Ishikawa (cell line): ENCODE data around the gene PPY.

Source experiments
- CEBPB ChIP-seq: IDR thresholded peaks from 2 replicates; pipeline ENCODE4 v1.6.1; 2012
- CREB1 ChIP-seq: IDR thresholded peaks from 2 replicates; pipeline ENCODE4 v1.6.1; 2012; ENCODE audit warnings: low read depth
- EGR1 ChIP-seq: IDR thresholded peaks from 2 replicates; pipeline ENCODE4 v1.6.1; 2012
- EP300 ChIP-seq: IDR thresholded peaks from 2 replicates; pipeline ENCODE4 v1.6.1; 2012; ENCODE audit warnings: borderline replicate concordance
- FOXM1 ChIP-seq: IDR thresholded peaks from 2 replicates; pipeline ENCODE4 v1.6.1; 2012; ENCODE audit warnings: low read depth, borderline replicate concordance
- MAX ChIP-seq: IDR thresholded peaks from 2 replicates; pipeline ENCODE4 v1.6.1; 2012
- NFIC ChIP-seq: IDR thresholded peaks from 2 replicates; pipeline ENCODE4 v1.6.1; 2012
- RAD21 ChIP-seq: IDR thresholded peaks from 2 replicates; pipeline ENCODE4 v1.6.1; 2012; ENCODE audit warnings: low read depth
- REST ChIP-seq: IDR thresholded peaks from 2 replicates; pipeline ENCODE4 v1.6.1; 2012; ENCODE audit warnings: low read depth, mild to moderate bottlenecking
- TAF1 ChIP-seq: IDR thresholded peaks from 2 replicates; pipeline ENCODE4 v1.6.1; 2012; ENCODE audit warnings: low read depth, mild to moderate bottlenecking
- TCF12 ChIP-seq: IDR thresholded peaks from 2 replicates; pipeline ENCODE4 v1.6.1; 2012; ENCODE audit warnings: low read depth
- TEAD4 ChIP-seq: IDR thresholded peaks from 2 replicates; pipeline ENCODE4 v1.6.1; 2012
- USF1 ChIP-seq: IDR thresholded peaks from 2 replicates; pipeline ENCODE4 v1.6.1; 2012
- YY1 ChIP-seq: IDR thresholded peaks from 2 replicates; pipeline ENCODE4 v1.6.1; 2012; ENCODE audit warnings: low read depth
- ZBTB7A ChIP-seq: IDR thresholded peaks from 2 replicates; pipeline ENCODE4 v1.6.1; 2012; ENCODE audit warnings: low read depth

PPY gene

GRCh38 chr17:43983515-43984411, 41.5 kb upstream of the PPY start:
- TF ChIP-seq REST (no peak), MAX (0 out of 2 replicates have a peak, but pooled peaks have one; percentile 20), YY1 (no peak), USF1 (no peak), CREB1 (no peak), ZBTB7A (no peak)

GRCh38 chr17:43983196-43983514, 40.9 kb upstream of the PPY start:
- no peak for TF ChIP-seq EGR1
- TF ChIP-seq NFIC, result no peak
- no peak for TF ChIP-seq TAF1
- no peak for TF ChIP-seq TEAD4
- TF ChIP-seq CREB1, result no peak
- TF ChIP-seq FOXM1, result no peak
- no peak for TF ChIP-seq EP300
- no peak for TF ChIP-seq REST
- TF ChIP-seq USF1, result no peak
- no peak for TF ChIP-seq ZBTB7A
- TF ChIP-seq CEBPB, result no peak
- TF ChIP-seq RAD21, result no peak
- TF ChIP-seq TCF12, result no peak
- TF ChIP-seq MAX, result no peak
- TF ChIP-seq YY1, result no peak

GRCh38 chr17:43982171-43982570, 39.9 kb upstream of the PPY start:
- no peak for TF ChIP-seq RAD21
- no peak for TF ChIP-seq EP300
- TF ChIP-seq CREB1, result no peak
- TF ChIP-seq EGR1, result no peak
- no peak for TF ChIP-seq TAF1
- no peak for TF ChIP-seq NFIC
- TF ChIP-seq REST, result no peak
- TF ChIP-seq ZBTB7A, result no peak
- no peak for TF ChIP-seq MAX
- no peak for TF ChIP-seq TCF12
- TF ChIP-seq CEBPB, result no peak

GRCh38 chr17:43979671-43980070, 37.4 kb upstream of the PPY start:
- no peak for TF ChIP-seq REST
- TF ChIP-seq EGR1, result no peak
- no peak for TF ChIP-seq ZBTB7A
- TF ChIP-seq TEAD4, result no peak
- TF ChIP-seq TAF1, result no peak
- no peak for TF ChIP-seq MAX
- TF ChIP-seq RAD21, result no peak
- no peak for TF ChIP-seq YY1
- no peak for TF ChIP-seq NFIC
- no peak for TF ChIP-seq CEBPB
- no peak for TF ChIP-seq TCF12
- TF ChIP-seq EP300, result no peak
- TF ChIP-seq FOXM1, result no peak
